Placental pericyte (primary cell): Measurements from ENCODE around the gene PRR23B. TPM values are rescaled to one million over a fixed set of nuclear protein-coding genes. Genes with fewer than 3 reads are reported as not detected.

Source experiments
- total RNA-seq: library from RNA; depleted of rRNA; stranded (reverse); fragments of >200 nt; gene quantifications from 2 replicates; pipeline ENCODE4 v1.2.3, GENCODE V29; 2012

Gene PRR23B
- not detected in 2 replicates for total RNA-seq

DNA sequence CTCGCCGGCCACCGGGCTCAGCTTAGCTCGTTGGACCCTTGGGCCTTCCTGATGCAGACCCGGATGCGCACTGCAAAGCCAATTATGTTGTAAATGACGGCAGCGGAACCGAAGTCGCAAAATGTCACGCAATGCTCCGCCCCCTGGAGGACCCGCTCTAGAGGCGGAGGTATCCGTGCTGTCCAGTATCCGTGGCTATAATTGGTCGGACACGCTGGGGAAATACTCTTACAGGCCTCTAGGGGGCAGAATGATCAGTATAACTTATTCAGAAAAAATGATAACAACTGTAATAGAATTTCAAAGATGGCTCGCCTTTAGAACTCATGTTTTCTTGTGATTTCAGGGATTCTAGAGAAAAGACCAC, at the start of gene PRR23B:
Gene PRR23B, minus strand, starts transcription at position 59 of the 367 bp plus-strand sequence. CDS start 265 bp downstream, outside the sequence.

GRCh38 chr3:139044366-139045210, 23.9 kb upstream of the PRR23B start, which contains the start of gene PRR23C:
PRR23C (minus strand) TSS chr3:139044892; CDS start chr3:139044620, 272 bp downstream.

GRCh38 chr3:139006051-139006716, 14.5 kb downstream of the PRR23B start, which contains the start of gene PRR23A:
PRR23A (minus strand) TSS chr3:139006268; CDS start chr3:139006268, 0 bp downstream.

Other genes starting within 250 kb of the PRR23B start
- 12.2 and 13.1 TPM in 2 replicates for gene PIK3CB, start 186.0 kb downstream of the PRR23B start, total RNA-seq
- gene FOXL2, start 73.8 kb downstream of the PRR23B start, total RNA-seq = 0.44 and 18.2 TPM in 2 replicates
- gene FOXL2NB, start 73.7 kb downstream of the PRR23B start, total RNA-seq = 0.66 and 24.1 TPM in 2 replicates
- not detected in 2 replicates for gene PRR23A, start 14.7 kb downstream of the PRR23B start, total RNA-seq
- gene PRR23C, start 24.0 kb upstream of the PRR23B start, total RNA-seq = not detected in 2 replicates